ENCODE measurements around the gene CCDC195. TPM values are rescaled to one million over a fixed set of nuclear protein-coding genes. Genes with fewer than 3 reads are reported as not detected.

The CCDC195 gene
- total RNA-seq, 1 donor from 2014 or later, result not detected

DNA sequence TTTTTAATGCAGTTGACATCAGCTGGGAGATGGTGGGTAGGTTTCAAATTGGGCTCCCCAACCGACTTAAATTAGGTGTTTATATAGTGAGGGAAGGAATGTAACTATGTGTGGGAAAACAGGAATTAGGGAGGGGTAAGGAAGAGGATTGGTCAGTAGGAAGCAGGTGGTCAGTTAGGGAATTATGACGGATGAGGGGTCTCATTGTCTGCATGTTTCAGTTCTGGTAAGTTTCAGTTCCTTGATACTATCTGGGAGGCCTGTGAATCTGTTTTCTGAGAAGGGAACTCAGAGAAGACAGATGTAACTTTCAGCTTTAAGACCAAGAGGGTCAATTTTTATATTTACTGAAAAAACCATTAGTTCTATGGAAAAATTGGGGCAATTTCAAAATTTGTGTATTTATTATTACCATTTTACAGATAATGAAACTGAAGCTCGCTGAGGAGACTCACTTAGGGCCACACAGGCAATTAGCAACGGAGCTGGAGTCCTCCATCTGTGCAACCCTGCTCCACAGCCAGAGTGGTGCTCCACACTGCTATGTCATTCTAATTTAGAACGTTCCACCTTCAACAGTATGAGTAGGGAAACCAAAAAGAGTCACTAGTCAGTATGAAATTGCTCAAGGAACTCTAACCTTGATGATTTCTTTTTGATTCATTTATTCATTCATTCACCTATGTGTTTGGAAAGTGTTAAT, 36.0 kb upstream of the CCDC195 start:
- peaks cover 8% of the 10 kb centered on the region for H3K4me1 ChIP-seq
- TF ChIP-seq POLR2AphosphoS5 (IDR thresholded peaks at IDR 0.05; ENCODE audit: insufficient read depth in 1 of 2, low read depth in 1 of 2) (no peak), POLR2A (IDR thresholded peaks at IDR 0.05) (no peak)
- TF ChIP-seq, protein P1, sequence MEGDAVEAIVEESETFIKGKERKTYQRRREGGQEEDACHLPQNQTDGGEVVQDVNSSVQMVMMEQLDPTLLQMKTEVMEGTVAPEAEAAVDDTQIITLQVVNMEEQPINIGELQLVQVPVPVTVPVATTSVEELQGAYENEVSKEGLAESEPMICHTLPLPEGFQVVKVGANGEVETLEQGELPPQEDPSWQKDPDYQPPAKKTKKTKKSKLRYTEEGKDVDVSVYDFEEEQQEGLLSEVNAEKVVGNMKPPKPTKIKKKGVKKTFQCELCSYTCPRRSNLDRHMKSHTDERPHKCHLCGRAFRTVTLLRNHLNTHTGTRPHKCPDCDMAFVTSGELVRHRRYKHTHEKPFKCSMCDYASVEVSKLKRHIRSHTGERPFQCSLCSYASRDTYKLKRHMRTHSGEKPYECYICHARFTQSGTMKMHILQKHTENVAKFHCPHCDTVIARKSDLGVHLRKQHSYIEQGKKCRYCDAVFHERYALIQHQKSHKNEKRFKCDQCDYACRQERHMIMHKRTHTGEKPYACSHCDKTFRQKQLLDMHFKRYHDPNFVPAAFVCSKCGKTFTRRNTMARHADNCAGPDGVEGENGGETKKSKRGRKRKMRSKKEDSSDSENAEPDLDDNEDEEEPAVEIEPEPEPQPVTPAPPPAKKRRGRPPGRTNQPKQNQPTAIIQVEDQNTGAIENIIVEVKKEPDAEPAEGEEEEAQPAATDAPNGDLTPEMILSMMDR (IDR thresholded peaks at IDR 0.05), result no peak
- DNase-seq (ENCODE audit: extremely low spot score in 2 of 2), result no peak
- H3K36me3 ChIP-seq, result no peaks in the 10 kb centered on the region
- no peak overlapping the region for H3K27ac ChIP-seq
- intact Hi-C loops (cut with DNase I), result no loop called here
- H3K4me3 ChIP-seq, result no peak overlapping the region
- no peaks in the 10 kb centered on the region for H3K9me3 ChIP-seq
- no peaks in the 10 kb centered on the region for H3K27me3 ChIP-seq

DNA sequence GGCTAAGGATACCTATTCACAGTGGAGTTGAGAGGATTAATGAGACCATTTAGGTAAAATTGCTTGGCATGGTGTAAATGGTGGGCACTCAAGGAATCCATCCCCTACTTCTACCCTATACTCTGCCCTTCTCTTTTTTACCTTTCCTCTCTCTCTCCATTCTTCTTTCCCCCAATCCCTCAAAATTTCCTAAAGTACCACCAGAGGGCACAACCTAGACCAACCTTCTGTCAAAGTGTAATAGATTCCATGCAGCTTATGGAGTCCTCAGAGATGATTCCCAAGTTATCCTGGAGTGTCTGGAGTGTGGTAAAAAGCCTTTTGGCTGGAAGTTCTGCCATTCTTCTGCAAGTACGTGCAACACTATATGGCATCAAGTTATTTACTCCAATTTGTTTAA, 33.0 kb upstream of the CCDC195 start:
- H3K9me3 ChIP-seq, result no peaks in the 10 kb centered on the region
- DNase-seq (ENCODE audit: extremely low spot score in 2 of 2), result no peak
- H3K27ac ChIP-seq, result no peak overlapping the region
- H3K4me1 ChIP-seq, result peaks cover 6% of the 10 kb centered on the region
- intact Hi-C loops (cut with DNase I), result no loop called here
- H3K4me3 ChIP-seq, result no peak overlapping the region
- H3K27me3 ChIP-seq, result no peaks in the 10 kb centered on the region
- TF ChIP-seq POLR2AphosphoS5 (IDR thresholded peaks at IDR 0.05; ENCODE audit: insufficient read depth in 1 of 2, low read depth in 1 of 2) (no peak), POLR2A (IDR thresholded peaks at IDR 0.05) (no peak)
- TF ChIP-seq, protein P1 (IDR thresholded peaks at IDR 0.05), result no peak
- no peaks in the 10 kb centered on the region for H3K36me3 ChIP-seq

DNA sequence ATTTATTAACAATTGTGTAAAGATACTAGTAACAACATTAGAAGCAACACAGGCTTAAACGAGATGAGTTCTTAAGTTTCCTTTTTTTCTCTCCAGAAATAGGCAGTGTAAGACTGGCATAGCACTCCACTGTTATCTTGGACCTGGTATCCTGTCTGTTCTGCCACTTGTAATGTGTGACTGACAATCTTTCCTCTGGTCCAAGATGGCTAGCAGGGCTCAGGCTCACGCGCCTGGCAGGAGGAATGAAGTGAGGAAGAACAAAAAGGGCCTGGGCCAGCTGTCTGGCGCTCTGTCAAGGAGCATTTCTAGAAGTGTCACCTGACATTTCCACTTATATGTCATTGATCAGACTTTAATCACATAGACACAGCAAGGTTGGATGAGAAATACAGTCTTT, 31.6 kb upstream of the CCDC195 start:
- TF ChIP-seq POLR2A (IDR thresholded peaks at IDR 0.05), result no peak
- TF ChIP-seq POLR2AphosphoS5 (IDR thresholded peaks at IDR 0.05; ENCODE audit: insufficient read depth in 1 of 2, low read depth in 1 of 2), result no peak
- TF ChIP-seq, protein P1 (IDR thresholded peaks at IDR 0.05), result no peak
- H3K4me1 ChIP-seq, result no peaks in the 10 kb centered on the region
- H3K27ac ChIP-seq, result no peak overlapping the region
- no peak for DNase-seq (ENCODE audit: extremely low spot score in 2 of 2)
- no peaks in the 10 kb centered on the region for H3K27me3 ChIP-seq
- no peak overlapping the region for H3K4me3 ChIP-seq
- H3K36me3 ChIP-seq, result no peaks in the 10 kb centered on the region
- H3K9me3 ChIP-seq, result no peaks in the 10 kb centered on the region
- intact Hi-C loops (cut with DNase I), result no loop called here

DNA sequence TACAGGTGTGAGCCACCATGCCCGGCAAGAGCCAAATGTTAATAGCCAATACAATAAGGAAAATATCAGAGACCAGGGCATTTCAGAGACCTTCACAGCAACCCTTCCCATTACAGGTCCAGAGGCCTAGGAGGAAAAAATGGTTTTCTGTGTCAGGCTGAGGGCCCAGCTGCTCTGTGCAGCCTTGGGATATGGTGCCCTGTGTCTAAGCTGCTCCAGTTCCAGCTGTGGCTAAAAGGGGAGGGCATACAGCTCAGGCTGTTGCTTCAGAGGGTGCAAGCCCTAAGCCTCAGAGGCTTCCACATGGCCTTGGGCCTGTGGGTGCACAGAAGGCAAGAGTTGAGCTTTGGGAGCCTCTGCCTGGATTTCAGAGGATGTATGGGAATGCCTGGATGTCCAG, 20.1 kb upstream of the CCDC195 start:
- Histone ChIP-seq H3K27ac (no peak overlapping the region), H3K27me3 (no peaks in the 10 kb centered on the region), H3K4me1 (no peaks in the 10 kb centered on the region), H3K4me3 (no peak overlapping the region), H3K36me3 (no peaks in the 10 kb centered on the region), H3K9me3 (no peaks in the 10 kb centered on the region)
- DNase-seq (ENCODE audit: extremely low spot score in 2 of 2), result no peak
- intact Hi-C loops (cut with DNase I), result no loop called here
- TF ChIP-seq POLR2A (IDR thresholded peaks at IDR 0.05) (no peak), POLR2AphosphoS5 (IDR thresholded peaks at IDR 0.05; ENCODE audit: insufficient read depth in 1 of 2, low read depth in 1 of 2) (no peak)
- TF ChIP-seq, protein P1 (IDR thresholded peaks at IDR 0.05), result no peak

- intact Hi-C loops (cut with DNase I), result no loop called here
- H3K4me1 ChIP-seq, result no peaks in the 10 kb centered on the region
- H3K36me3 ChIP-seq, result no peaks in the 10 kb centered on the region
- H3K9me3 ChIP-seq, result no peaks in the 10 kb centered on the region
- no peak overlapping the region for H3K4me3 ChIP-seq
- no peaks in the 10 kb centered on the region for H3K27me3 ChIP-seq
- no peak for DNase-seq (ENCODE audit: extremely low spot score in 2 of 2)
- no peak overlapping the region for H3K27ac ChIP-seq
- TF ChIP-seq POLR2A (IDR thresholded peaks at IDR 0.05) (no peak), POLR2AphosphoS5 (IDR thresholded peaks at IDR 0.05; ENCODE audit: insufficient read depth in 1 of 2, low read depth in 1 of 2) (no peak)
- TF ChIP-seq, protein P1 (IDR thresholded peaks at IDR 0.05), result no peak
These were observed 18.8 kb upstream of the CCDC195 start for GRCh38 chr2:224734949-224735348.
